A204.1 (cell line): Measurements from ENCODE around the gene PRR29.

Source experiments
- FAIRE-seq: peaks from 2 replicates; lab custom pipeline; 2012; peaks lifted over from hg19 to GRCh38; lab: Jason Lieb, UNC

PRR29 gene

GRCh38 chr17:63998050-63998720, at the start of gene PRR29:
TSS of gene PRR29 (plus strand) at chr17:63998351. CDS start at chr17:63998365, 14 bp downstream.
- FAIRE-seq = no peak

- FAIRE-seq = no peak
Measured at GRCh38 chr17:63948521-63948920, 49.6 kb upstream of the PRR29 start.

GRCh38 chr17:63949576-63950250, 48.4 kb upstream of the PRR29 start:
- no peak for FAIRE-seq

DNA sequence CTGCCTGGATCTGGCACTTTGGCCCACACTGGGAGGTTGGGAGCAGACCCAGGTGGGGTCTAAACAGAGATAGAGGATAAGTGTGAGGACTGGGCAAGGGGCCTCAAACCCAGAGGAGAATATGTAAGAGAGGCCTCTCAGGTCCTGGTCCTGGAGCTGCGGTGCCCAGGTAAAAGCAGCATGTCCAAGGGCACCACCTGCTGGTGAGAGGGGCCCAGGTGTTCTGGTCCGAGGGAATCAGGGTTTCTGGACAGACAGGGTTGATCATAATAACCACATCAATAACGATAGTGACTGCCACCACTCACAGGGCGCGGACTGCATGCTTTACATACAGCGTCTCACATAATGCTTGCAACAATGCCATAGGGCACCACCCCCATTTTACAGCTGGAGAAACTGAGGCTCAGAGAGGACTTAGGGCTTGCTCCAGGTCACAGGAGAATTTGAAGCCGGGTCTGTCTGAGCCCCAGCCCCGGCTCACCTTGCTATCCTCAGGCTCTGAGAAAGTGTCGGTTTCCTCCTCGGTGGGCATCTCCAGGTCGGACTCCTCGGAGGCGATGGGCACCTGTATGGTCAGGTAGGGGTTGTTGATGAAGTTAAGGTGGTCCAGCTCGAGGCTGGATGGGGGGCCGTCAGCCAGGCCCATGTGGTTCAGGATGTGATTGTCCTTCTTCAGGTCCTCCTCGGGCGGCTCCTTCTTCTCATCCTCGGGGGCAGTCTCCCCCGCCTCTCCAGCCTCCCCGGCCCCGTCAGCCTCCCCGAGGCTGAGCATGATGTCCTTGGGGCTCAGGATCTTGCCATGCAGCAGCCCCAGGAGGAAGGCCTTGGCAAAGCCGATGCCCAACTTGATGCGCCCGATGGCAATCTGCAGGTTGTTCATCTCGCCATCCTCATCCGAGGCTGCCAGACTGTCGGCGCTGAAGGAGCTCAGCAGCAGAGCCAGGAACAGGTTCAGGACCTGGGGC, 46.9 kb upstream of the PRR29 start:
- FAIRE-seq = no peak

- FAIRE-seq = no peak
Measured at GRCh38 chr17:63954402-63955063, 43.6 kb upstream of the PRR29 start.

- no peak for FAIRE-seq
Measured at GRCh38 chr17:63955232-63955631, 42.9 kb upstream of the PRR29 start.

GRCh38 chr17:63955791-63956190, 42.4 kb upstream of the PRR29 start:
- no peak for FAIRE-seq

DNA sequence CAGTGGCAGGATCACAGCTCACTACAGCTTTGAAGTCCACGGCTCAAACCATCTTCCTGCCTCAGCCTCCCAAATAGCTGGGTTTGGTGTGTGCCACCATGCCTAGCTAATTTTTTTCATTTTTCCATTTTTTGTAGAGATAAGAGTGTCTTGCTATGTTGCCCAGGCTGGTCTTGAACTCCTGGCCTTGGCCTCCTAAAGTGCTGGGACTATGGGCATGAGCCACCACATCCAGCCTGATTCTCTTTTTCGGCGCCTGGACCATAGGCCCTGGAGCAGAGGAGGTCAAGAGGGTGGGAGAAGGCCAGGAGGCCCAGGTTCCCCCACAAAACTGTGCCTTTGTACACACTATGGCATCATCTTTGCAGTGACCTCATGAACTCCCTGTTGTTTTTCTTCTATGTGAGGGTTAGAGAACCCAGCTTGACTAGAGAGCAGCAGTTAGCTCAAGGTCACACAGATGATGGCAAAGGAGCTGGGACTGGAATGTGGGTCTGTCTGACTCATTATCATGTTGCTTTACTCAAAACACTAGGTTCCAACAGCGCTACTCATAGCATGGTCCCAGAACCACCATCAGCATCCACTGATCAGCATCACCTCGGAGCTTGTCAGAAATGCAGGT, 41.7 kb upstream of the PRR29 start:
- no peak for FAIRE-seq

DNA sequence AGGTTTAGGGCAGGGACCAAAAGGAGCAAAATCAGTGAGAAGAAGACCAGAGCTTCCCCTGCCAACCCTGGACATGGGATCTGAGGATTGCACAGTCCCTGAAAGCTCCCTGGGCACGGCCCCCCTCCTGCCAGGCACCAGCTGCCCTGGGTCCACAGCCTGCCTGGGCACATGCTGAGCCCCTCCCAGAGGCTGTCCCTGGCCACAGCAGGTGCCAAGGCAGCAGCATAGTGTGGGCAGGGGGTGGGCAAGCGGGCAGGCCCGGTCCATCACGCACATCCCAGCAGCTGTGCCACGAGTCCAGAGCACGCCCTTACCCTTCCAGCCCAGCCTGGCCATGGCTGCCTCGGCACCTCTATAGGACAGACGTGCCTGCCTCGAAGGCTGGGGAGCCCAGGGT, 38.1 kb upstream of the PRR29 start:
- no peak for FAIRE-seq

- no peak for FAIRE-seq
Measured at GRCh38 chr17:63960430-63960829, 37.7 kb upstream of the PRR29 start.

GRCh38 chr17:63961355-63962212, 36.6 kb upstream of the PRR29 start:
- no peak for FAIRE-seq

- FAIRE-seq = no peak
Measured at GRCh38 chr17:63962298-63962744, 35.8 kb upstream of the PRR29 start.

- no peak for FAIRE-seq
Measured at GRCh38 chr17:63963123-63963522, 35.0 kb upstream of the PRR29 start.

DNA sequence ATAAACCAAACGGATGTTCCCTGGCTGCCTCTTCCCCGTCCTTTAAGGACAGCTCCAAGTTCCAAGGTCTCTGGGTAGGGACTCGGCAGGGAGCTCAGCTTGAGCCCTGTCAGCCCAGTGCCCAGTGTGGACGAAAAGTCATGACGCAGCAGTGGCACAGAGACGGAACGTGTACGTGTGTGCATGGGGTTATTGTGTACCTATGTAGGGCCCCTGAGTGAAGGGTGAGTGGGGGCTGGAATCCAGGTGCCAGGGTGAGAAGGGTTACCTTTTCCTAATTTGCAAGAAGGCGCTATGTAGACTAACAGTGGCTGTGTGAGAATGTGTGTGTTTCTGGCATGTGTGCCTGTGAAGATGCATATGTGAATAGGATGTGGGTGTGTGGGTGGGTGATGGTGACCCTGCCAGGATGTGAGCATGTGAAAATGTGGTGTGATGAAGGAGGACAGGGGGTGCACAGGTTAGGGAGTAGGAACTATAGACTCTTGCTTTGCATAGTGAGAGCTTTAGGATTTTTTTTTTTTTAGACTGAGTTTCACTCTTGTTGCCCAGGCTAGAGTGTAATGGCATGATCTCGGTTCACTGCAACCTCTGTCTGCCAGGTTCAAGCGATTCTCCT, 31.4 kb upstream of the PRR29 start:
- FAIRE-seq = no peak

GRCh38 chr17:63967953-63968352, 30.2 kb upstream of the PRR29 start:
- no peak for FAIRE-seq

GRCh38 chr17:63969278-63969677, 28.9 kb upstream of the PRR29 start:
- no peak for FAIRE-seq

GRCh38 chr17:63972796-63973195, 25.4 kb upstream of the PRR29 start, which contains the start of gene SCN4A:
TSS of gene SCN4A (minus strand) at chr17:63972918. CDS start at chr17:63972841, 77 bp downstream.
- FAIRE-seq = no peak

DNA sequence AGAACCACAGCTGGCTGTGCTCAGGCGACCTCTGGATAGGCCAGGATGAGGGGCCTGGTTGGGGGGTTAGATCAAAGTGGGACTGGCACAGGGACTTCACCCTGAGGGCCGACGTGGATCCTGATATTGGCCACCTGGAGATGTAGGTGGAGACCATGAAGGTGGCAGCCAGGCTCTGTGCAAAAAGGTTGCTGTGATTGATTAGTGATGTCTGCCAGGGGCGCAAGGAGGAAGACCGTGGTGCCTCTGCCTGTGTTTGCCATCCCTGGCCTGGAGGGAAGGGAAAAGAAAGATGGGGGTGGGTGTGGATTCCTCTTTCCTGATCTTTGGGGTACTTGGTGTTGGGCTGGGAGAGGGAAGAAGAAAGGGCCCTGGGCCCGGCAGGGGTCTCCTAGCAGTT, 24.9 kb upstream of the PRR29 start:
- no peak for FAIRE-seq

- no peak for FAIRE-seq
Measured at GRCh38 chr17:63973930-63974593, 24.1 kb upstream of the PRR29 start.
